Uterus (tissue), 2 donors: ENCODE measurements around the gene ATP5F1E.

ENCODE experiments used
- POLR2A ChIP-seq, 2 donors: fragments of 450-650 bp; IDR thresholded peaks; one replicate each; pipeline ENCODE4 v1.6.1; 2016; ENCODE audit warnings: antibody characterized with exemption in 2 of 2, mild to moderate bottlenecking in 1 of 2, moderate library complexity in 1 of 2
- TF ChIP-seq, protein P1 (sequence below), 4 experiments: fragments of 200-600 bp in 2 of 4; fragments of 450-650 bp in 2 of 4; sonication (generic) in 2 of 4; IDR thresholded peaks; one replicate each; pipeline ENCODE4 v1.5.1; 2016 to 2019; ENCODE audit warnings: antibody characterized with exemption in 4 of 4, mild to moderate bottlenecking in 2 of 4, moderate library complexity in 1 of 4

DNA sequence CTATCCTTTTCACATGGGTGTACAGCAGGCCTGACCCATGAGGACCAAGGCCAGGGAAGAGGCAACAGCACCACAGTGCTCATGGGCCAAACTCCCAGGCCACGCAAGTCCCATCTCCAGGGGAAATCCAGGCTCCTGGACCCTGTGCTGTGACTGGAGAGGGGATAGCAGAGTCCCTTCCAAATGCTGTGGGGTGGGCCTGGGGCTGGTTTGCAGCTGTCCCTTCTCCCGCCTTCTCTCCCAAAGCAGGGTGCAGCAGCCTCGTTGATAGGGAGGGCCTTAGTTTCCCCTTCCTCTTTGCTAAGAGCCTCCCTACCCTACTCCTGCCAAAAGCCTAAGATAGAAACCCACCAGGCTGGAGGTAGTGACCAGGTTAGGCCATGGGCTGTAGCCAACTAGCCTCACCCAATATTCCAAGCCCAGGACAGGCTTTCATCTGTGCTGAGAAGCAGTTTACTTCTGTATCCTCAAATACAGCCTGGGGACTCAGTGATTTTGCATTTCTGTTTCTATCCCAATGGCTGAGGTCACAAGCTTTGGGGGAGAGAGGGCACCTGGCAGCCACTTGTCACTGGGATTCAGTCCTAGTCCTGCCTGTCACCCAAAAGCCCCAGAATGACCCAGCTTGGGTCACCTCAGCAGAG lies 26.5 kb downstream of the ATP5F1E start:
- TF ChIP-seq, protein P1, sequence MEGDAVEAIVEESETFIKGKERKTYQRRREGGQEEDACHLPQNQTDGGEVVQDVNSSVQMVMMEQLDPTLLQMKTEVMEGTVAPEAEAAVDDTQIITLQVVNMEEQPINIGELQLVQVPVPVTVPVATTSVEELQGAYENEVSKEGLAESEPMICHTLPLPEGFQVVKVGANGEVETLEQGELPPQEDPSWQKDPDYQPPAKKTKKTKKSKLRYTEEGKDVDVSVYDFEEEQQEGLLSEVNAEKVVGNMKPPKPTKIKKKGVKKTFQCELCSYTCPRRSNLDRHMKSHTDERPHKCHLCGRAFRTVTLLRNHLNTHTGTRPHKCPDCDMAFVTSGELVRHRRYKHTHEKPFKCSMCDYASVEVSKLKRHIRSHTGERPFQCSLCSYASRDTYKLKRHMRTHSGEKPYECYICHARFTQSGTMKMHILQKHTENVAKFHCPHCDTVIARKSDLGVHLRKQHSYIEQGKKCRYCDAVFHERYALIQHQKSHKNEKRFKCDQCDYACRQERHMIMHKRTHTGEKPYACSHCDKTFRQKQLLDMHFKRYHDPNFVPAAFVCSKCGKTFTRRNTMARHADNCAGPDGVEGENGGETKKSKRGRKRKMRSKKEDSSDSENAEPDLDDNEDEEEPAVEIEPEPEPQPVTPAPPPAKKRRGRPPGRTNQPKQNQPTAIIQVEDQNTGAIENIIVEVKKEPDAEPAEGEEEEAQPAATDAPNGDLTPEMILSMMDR (IDR thresholded peaks at IDR 0.05): no peak
- TF ChIP-seq POLR2A (IDR thresholded peaks at IDR 0.05): no peak
